Ascending aorta (tissue), 2 donors: ENCODE data around the gene P2RX7. TPM values are rescaled to one million over a fixed set of nuclear protein-coding genes. Genes with fewer than 3 reads are reported as not detected.
"Not testable (repeated sequence)": the region's sequence is repeated elsewhere in the genome, so short reads cannot be mapped to it uniquely, and the experiment has no call there.

ENCODE experiments used
- DNase-seq, 2 donors: peaks; one replicate each; pipeline ENCODE4 v3.0.0-alpha.2; 2019; ENCODE audit warnings: low spot score in 2 of 2
- H3K27ac ChIP-seq, 2 donors: fragments of 200-600 bp; sonication (generic); one replicate each; pipeline ENCODE4 v1.5.1; 2016 to 2017; ENCODE audit warnings: mild to moderate bottlenecking in 1 of 2
- H3K27me3 ChIP-seq: fragments of 200-600 bp; sonication (generic); one replicate; pipeline ENCODE4 v1.5.1; 2017
- H3K36me3 ChIP-seq, 2 donors: fragments of 200-600 bp; sonication (generic); one replicate each; pipeline ENCODE4 v1.5.1; 2016
- H3K4me1 ChIP-seq, 2 donors: fragments of 200-600 bp; sonication (generic); one replicate each; pipeline ENCODE4 v1.5.1; 2016 to 2017; ENCODE audit warnings: mild to moderate bottlenecking in 1 of 2
- H3K4me3 ChIP-seq, 2 donors: fragments of 200-600 bp; sonication (generic); one replicate each; pipeline ENCODE4 v1.5.1; 2016 to 2017; ENCODE audit warnings: mild to moderate bottlenecking in 1 of 2
- H3K9me3 ChIP-seq, 2 donors: fragments of 200-600 bp; sonication (generic); one replicate each; pipeline ENCODE4 v1.5.1; 2016
- intact Hi-C: fragments of 100-400 bp; cut with DNase I; formaldehyde crosslinking; loops from one replicate; pipeline ENCODE4 v1.15.1; 2023
- total RNA-seq: library from RNA; depleted of rRNA; stranded (reverse); fragments of >200 nt; gene quantifications from one replicate; pipeline ENCODE4 v1.1.0, GENCODE V29; 2016
- TF ChIP-seq, protein P1 (sequence below), 3 experiments: fragments of 200-600 bp in 2 of 3; fragments of 450-650 bp in 1 of 3; sonication (generic) in 2 of 3; IDR thresholded peaks; one replicate each; pipeline ENCODE4 v1.5.1; 2016 to 2019; ENCODE audit warnings: antibody characterized with exemption in 3 of 3, mild to moderate bottlenecking in 1 of 3, moderate library complexity in 1 of 3

The P2RX7 gene
- total RNA-seq, 1 donor from 2014 or later, result 1.1 TPM

GRCh38 chr12:121222847-121223246 lies 90.2 kb downstream of the P2RX7 start:
- intact Hi-C loops, result no loop called here
- Histone ChIP-seq H3K9me3 (no peaks in the 10 kb centered on the region), H3K4me1 (no peaks in the 10 kb centered on the region), H3K36me3 (peaks cover 12 to 38% of the 10 kb centered on the region in 2 donors), H3K27ac (no peak overlapping the region), H3K27me3 (no peaks in the 10 kb centered on the region), H3K4me3 (no peak overlapping the region)
- DNase-seq, result no peak
- TF ChIP-seq, protein P1, sequence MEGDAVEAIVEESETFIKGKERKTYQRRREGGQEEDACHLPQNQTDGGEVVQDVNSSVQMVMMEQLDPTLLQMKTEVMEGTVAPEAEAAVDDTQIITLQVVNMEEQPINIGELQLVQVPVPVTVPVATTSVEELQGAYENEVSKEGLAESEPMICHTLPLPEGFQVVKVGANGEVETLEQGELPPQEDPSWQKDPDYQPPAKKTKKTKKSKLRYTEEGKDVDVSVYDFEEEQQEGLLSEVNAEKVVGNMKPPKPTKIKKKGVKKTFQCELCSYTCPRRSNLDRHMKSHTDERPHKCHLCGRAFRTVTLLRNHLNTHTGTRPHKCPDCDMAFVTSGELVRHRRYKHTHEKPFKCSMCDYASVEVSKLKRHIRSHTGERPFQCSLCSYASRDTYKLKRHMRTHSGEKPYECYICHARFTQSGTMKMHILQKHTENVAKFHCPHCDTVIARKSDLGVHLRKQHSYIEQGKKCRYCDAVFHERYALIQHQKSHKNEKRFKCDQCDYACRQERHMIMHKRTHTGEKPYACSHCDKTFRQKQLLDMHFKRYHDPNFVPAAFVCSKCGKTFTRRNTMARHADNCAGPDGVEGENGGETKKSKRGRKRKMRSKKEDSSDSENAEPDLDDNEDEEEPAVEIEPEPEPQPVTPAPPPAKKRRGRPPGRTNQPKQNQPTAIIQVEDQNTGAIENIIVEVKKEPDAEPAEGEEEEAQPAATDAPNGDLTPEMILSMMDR (IDR thresholded peaks at IDR 0.05), result no peak

DNA sequence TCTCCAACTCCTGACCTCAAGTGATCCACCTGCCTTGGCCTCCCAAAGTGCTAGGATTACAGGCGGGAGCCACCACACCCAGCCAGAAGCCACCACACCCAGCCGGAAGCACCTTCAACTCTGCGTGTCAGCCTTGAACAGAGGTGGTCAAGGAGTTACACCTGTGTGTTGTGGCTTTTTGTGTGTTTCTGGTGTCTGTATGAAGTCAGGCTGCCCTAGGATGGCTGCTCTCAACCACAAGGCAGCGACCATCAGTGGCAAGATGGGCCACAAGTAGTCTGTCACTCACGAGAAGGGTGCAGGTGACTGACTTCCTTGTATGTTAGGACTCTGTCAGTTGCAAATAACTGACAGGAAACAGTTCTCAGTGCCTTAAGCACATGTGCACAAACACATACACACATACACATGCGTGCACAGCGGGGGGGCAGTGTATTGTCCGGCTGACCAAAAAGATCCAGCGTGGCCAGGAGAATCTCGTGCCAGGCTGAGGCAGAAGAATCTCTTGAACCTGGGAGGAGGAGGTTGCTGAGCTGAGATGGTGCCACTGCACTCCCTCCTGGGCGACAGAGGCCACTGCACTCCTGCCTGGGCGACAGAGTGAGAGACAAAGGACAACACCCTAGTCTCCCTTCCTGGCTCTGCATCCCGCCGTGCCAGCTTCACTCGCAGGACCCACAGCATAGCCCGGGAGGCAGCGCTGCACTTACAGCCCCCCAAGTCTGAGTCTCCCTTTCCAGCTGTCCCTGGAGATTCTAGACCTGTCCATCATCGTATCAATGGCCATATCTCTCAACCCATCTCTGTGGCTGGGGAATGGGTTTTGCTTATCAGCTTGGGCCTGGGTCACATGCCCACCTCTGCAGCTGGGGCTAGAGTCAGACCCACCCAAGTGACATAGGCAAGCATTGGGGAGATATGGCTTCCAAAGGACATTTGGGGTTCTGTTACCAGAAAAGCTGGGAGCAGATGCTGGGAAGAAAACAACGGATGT lies 90.9 kb downstream of the P2RX7 start:
- TF ChIP-seq, protein P1 (IDR thresholded peaks at IDR 0.05), result no peak
- H3K4me3 ChIP-seq, result no peak overlapping the region
- no peaks in the 10 kb centered on the region for H3K27me3 ChIP-seq
- H3K4me1 ChIP-seq, result no peaks in the 10 kb centered on the region
- intact Hi-C loops, result no loop called here
- no peak for DNase-seq
- H3K27ac ChIP-seq, result no peak overlapping the region
- no peaks in the 10 kb centered on the region for H3K9me3 ChIP-seq
- H3K36me3 ChIP-seq, result peaks cover 11 to 35% of the 10 kb centered on the region in 2 donors

DNA sequence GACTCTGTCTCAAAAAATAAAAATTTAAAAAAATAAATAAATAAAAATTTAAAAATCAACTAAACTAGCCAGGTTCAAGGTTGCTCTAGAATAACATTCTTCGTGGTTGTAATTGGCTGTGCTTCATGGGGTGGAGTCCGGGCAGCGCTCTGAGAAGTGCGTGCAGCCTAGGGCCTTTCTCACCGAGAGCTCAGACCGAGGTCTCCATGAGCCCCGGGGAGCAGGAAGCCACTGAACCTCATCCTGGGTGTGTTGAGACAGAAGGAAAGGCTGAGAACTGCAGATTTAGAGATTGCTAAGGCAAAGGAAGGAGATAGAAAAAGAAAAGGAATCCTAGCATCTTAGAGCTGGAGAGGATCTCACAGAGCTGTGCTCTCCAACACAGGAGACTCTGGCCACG lies 91.9 kb downstream of the P2RX7 start:
- DNase-seq, result no peak
- H3K9me3 ChIP-seq, result no peaks in the 10 kb centered on the region
- H3K36me3 ChIP-seq, result peaks cover 19 to 43% of the 10 kb centered on the region in 2 donors
- intact Hi-C loops, result no loop called here
- no peaks in the 10 kb centered on the region for H3K4me1 ChIP-seq
- no peaks in the 10 kb centered on the region for H3K27me3 ChIP-seq
- H3K27ac ChIP-seq, result no peak overlapping the region
- no peak overlapping the region for H3K4me3 ChIP-seq
- TF ChIP-seq, protein P1 (IDR thresholded peaks at IDR 0.05), result no peak

DNA sequence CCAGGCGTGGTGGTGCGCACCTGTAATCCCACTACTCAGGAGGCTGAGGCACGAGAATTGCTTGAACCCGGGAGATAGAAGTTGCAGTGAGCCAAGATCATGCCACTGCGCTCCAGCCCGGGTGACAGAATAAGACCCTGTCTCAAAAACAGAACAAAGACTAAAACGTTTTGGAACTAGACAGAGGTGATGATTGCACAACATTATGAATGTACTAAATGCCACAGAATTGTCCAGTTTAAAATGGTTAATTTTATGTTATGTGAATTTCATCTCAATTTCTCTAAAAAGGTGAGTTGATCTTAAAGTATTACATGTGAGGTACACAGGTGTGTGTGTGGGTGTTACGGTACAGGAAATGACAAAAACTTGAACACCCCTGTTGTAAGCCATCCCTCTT lies 93.7 kb downstream of the P2RX7 start:
- H3K4me1 ChIP-seq, result no peaks in the 10 kb centered on the region
- H3K27me3 ChIP-seq, result no peaks in the 10 kb centered on the region
- no peak overlapping the region for H3K27ac ChIP-seq
- H3K4me3 ChIP-seq, result no peak overlapping the region
- DNase-seq, result no peak
- no peaks in the 10 kb centered on the region for H3K9me3 ChIP-seq
- TF ChIP-seq, protein P1 (IDR thresholded peaks at IDR 0.05), result no peak
- H3K36me3 ChIP-seq, result peaks cover 19 to 43% of the 10 kb centered on the region in 2 donors
- intact Hi-C loops, result no loop called here

DNA sequence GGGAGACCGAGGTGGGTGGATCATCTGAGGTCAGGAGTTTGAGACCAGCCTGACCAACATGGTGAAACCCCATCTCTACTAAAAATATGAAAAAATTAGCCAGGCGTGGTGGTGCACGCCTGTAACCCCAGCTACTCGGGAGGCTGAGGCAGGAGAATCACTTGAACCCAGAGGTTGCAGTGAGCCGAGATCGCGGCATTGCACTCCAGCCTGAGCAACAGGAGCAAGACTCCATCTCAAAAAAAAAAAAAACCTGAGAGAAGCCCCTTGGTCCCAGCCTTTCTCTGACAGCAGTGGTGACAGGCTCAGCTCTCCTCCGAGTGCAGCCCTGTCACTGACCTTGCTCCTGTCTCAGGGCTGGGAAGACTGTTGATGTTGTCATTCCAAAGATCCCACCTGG lies 94.2 kb downstream of the P2RX7 start:
- H3K27ac ChIP-seq, H3K4me1 ChIP-seq, DNase-seq, H3K9me3 ChIP-seq, H3K27me3 ChIP-seq, intact Hi-C loops, H3K4me3 ChIP-seq: not testable (repeated sequence)
- H3K36me3 ChIP-seq, result peaks cover 19 to 39% of the 10 kb centered on the region in 2 donors

GRCh38 chr12:121227294-121227693 lies 94.6 kb downstream of the P2RX7 start:
- H3K36me3 ChIP-seq, result peaks cover 19 to 39% of the 10 kb centered on the region in 2 donors
- H3K27ac ChIP-seq, result no peak overlapping the region
- no peaks in the 10 kb centered on the region for H3K9me3 ChIP-seq
- TF ChIP-seq, protein P1 (IDR thresholded peaks at IDR 0.05), result no peak
- intact Hi-C loops, result no loop called here
- DNase-seq, result no peak
- H3K27me3 ChIP-seq, result no peaks in the 10 kb centered on the region
- H3K4me1 ChIP-seq, result no peaks in the 10 kb centered on the region
- H3K4me3 ChIP-seq, result no peak overlapping the region
